ENCODE measurements around the gene TBC1D16. TPM values are rescaled to one million over a fixed set of nuclear protein-coding genes. Genes with fewer than 3 reads are reported as not detected.

Gene TBC1D16
- total and polyA plus RNA-seq, 2 experiments from 2014 or later, result 24.5 to 38.1 TPM

DNA sequence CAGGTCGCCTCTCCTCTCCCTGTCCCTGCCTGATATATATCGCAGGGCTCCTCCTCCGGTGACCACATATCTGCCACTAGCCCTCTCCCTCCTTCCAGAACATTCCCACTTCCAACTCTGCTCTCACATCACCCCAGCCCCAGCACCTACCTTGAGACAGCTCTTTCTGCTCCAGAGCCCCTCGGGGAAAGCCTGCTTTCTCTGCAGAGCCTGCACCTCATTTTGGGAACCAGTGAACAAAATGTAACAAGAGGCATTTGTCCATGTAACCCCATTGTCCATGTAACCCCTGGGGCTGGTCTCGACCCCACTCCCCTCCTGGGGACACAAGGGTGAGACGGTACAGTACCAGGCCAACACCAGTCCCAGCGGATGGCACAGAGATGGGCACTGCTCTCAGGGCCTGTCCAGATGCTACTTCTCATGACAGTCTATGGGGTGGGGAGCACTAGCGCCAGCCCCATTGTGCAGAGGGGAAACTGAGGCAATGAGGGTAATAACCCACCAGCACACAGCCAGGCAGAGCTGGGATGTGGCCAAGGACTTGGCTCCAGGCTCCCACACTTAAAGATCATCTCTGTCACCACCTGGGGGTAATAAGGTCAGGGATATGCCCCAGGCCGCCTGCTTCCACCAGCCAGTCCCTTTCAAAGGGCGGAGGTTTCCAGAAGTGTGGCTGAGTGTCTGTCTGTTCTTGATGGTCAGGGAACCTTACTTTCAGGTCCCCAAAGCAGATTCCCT, 42.9 kb downstream of the TBC1D16 start:
- 62% methylated on average over 10 of the region's 10 CpGs for WGBS (ENCODE audit: low lambda C conversion rate, missing lambda C conversion rate)
- peak overlapping the region; percentile 93 for H3K4me2 ChIP-seq
- H2AFZ ChIP-seq, result no peak overlapping the region

GRCh38 chr17:79991924-79992648, 43.6 kb downstream of the TBC1D16 start:
- peak; percentile 71 for DNase-seq (ENCODE audit: low spot score)
- no peak overlapping the region for H2AFZ ChIP-seq
- WGBS (ENCODE audit: low lambda C conversion rate, missing lambda C conversion rate), result 8% methylated on average over 27 of the region's 44 CpGs

More for the DNA sequence above, 42.9 kb downstream of the TBC1D16 start:
- Histone ChIP-seq H3K27ac (peak overlapping the region; percentile 98), H3K36me3 (replicated peaks; ENCODE audit: insufficient read depth, low read depth) (no peaks in the 10 kb centered on the region), H4K20me1 (ENCODE audit: insufficient read depth, poor library complexity, severe bottlenecking) (no peaks in the 10 kb centered on the region), H3K4me1 (ENCODE audit: insufficient read depth) (peaks cover 70% of the 10 kb centered on the region), H3K79me2 (peaks cover 29% of the 10 kb centered on the region), H3K9me2 (replicated peaks; ENCODE audit: insufficient read depth) (no peaks in the 10 kb centered on the region), H3K27me3 (no peaks in the 10 kb centered on the region), H3K9me3 (ENCODE audit: low read depth) (no peaks in the 10 kb centered on the region), H3K4me3 (no peak overlapping the region)
- no peak for DNase-seq (ENCODE audit: low spot score)
- TF ChIP-seq EZH2 (IDR thresholded peaks at IDR 0.05; ENCODE audit: borderline replicate concordance) (no peak), EZH2phosphoT487 (IDR thresholded peaks at IDR 0.05; ENCODE audit: low read depth, severe bottlenecking, unreplicated experiment) (no peak), CTCF (IDR thresholded peaks at IDR 0.05; ENCODE audit: poor library complexity) (no peak)

DNA sequence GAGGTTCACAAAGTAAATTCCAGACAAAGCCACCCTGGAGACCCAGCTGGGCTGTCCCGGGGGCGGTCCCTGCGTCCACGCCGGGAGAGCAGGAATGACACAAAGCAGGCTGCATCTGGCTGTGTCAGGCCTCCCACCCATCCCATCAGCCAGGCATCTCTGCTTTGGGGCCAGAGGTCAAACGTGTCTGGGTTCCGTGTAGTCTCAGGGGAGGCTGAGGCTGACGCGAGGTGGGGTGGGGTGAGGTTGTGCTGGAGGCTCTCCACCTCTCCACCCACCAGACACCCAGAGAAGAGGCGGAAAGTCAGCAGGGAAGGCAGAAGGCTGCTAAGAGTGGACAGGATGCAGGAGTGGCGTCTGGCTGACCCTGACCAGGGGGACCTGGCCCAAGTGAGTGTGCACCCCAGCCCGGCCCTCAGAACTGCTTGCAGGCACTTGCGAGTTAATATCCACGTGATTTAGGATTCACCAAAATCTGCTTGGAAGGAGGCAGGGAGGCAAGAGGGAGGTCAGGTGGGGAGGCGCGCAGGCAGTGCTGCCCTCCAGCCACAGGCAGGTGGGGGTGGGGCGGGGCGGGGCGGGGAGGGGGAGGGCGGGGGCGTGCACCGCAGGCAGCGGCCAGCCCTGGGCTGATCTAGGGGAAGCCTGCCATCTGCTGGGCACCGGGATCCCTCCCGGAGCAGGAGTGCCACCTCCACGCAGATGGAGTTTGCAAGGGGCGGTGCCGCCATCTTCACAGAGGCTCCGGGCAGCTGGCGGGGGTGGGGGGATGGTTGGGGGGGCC, 44.3 kb downstream of the TBC1D16 start:
- peak; percentile 71 for TF ChIP-seq CTCF (IDR thresholded peaks at IDR 0.05; ENCODE audit: poor library complexity)
- no peak for TF ChIP-seq EZH2 (IDR thresholded peaks at IDR 0.05; ENCODE audit: borderline replicate concordance)

More at GRCh38 chr17:79991924-79992648, 43.6 kb downstream of the TBC1D16 start:
- TF ChIP-seq CTCF (IDR thresholded peaks at IDR 0.05; ENCODE audit: poor library complexity) (no peak), EZH2 (IDR thresholded peaks at IDR 0.05; ENCODE audit: borderline replicate concordance) (no peak), EZH2phosphoT487 (IDR thresholded peaks at IDR 0.05; ENCODE audit: low read depth, severe bottlenecking, unreplicated experiment) (no peak)
- H3K4me1 ChIP-seq (ENCODE audit: insufficient read depth), result peaks cover 77% of the 10 kb centered on the region
- peaks cover 33% of the 10 kb centered on the region for H3K79me2 ChIP-seq
- H3K27ac ChIP-seq, result peak overlapping the region; percentile 98
- peak overlapping the region; percentile 26 for H3K4me3 ChIP-seq
- no peaks in the 10 kb centered on the region for H3K27me3 ChIP-seq
- H3K36me3 ChIP-seq (replicated peaks; ENCODE audit: insufficient read depth, low read depth), result no peaks in the 10 kb centered on the region
- peak overlapping the region; percentile 93 for H3K4me2 ChIP-seq
- no peaks in the 10 kb centered on the region for H4K20me1 ChIP-seq (ENCODE audit: insufficient read depth, poor library complexity, severe bottlenecking)
- H3K9me3 ChIP-seq (ENCODE audit: low read depth), result no peaks in the 10 kb centered on the region
- H3K9me2 ChIP-seq (replicated peaks; ENCODE audit: insufficient read depth), result no peaks in the 10 kb centered on the region

More for the DNA sequence above, 44.3 kb downstream of the TBC1D16 start:
- H3K9me2 ChIP-seq (replicated peaks; ENCODE audit: insufficient read depth), result no peaks in the 10 kb centered on the region
- peak overlapping the region; percentile 98 for H3K27ac ChIP-seq
- peak overlapping the region; percentile 93 for H3K4me2 ChIP-seq
- H2AFZ ChIP-seq, result no peak overlapping the region
- H3K4me1 ChIP-seq (ENCODE audit: insufficient read depth), result peaks cover 85% of the 10 kb centered on the region
- H4K20me1 ChIP-seq (ENCODE audit: insufficient read depth, poor library complexity, severe bottlenecking), result no peaks in the 10 kb centered on the region
- no peaks in the 10 kb centered on the region for H3K27me3 ChIP-seq
- H3K36me3 ChIP-seq (replicated peaks; ENCODE audit: insufficient read depth, low read depth), result no peaks in the 10 kb centered on the region
- no peaks in the 10 kb centered on the region for H3K9me3 ChIP-seq (ENCODE audit: low read depth)
- peaks cover 38% of the 10 kb centered on the region for H3K79me2 ChIP-seq
- WGBS (ENCODE audit: low lambda C conversion rate, missing lambda C conversion rate), result 48% methylated on average over 17 of the region's 30 CpGs
- H3K4me3 ChIP-seq, result peak overlapping the region; percentile 26
- peak; percentile 95 for DNase-seq (ENCODE audit: low spot score)

Measured in hepatocyte (in vitro differentiated cells).